Measurements from ENCODE around the gene ABI3BP. TPM values are rescaled to one million over a fixed set of nuclear protein-coding genes. Genes with fewer than 3 reads are reported as not detected.

Gene ABI3BP
- total and polyA plus RNA-seq, 2 donors (not counting 1 experiment from before 2014, with no cell fraction given) = 4.8 to 62.9 TPM

DNA sequence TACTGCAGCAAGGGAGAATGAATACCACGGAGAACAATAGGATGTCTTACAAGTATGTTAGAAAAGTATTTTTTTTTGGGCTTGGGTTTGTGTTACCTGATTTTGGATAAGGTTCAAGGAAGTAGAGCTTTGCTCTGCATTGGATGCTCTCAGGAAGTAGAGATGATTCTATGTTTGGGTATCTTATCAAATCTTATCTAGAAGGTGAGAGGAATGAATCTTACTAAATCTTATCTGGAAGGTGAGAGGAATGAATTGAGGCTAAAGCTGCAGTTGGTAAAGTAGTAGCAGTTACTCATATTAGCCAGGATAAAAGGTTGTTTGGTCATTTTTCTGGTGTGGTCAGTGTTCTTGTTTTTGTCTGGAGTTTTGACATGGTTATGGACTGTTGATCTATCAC lies 266.5 kb downstream of the ABI3BP start:
- Histone ChIP-seq H3K4me2 (ENCODE audit: extremely low read depth, insufficient read depth, low read length) (no peak overlapping the region), H4K20me1 (ENCODE audit: control insufficient read depth, extremely low read depth, insufficient read depth, low read length) (peaks cover 1% of the 10 kb centered on the region), H3K79me2 (ENCODE audit: control insufficient read depth, insufficient read depth, low read length) (peaks cover 21% of the 10 kb centered on the region), H3K27ac (ENCODE audit: insufficient read depth, low read length) (no peak overlapping the region), H3K4me1 (ENCODE audit: control insufficient read depth, extremely low read depth, insufficient read depth, low read length) (no peaks in the 10 kb centered on the region), H3K4me3 (replicated peaks in 1 of 4; ENCODE audit: control extremely low read depth in 1 of 4, insufficient read depth in 1 of 4, low read depth in 3 of 4, low read length in 4 of 4) (no peak overlapping the region), H3K9ac (ENCODE audit: insufficient read depth, low read length) (no peak overlapping the region), H3K9me3 (ENCODE audit: control insufficient read depth, insufficient read depth, low read depth, low read length) (no peaks in the 10 kb centered on the region), H3K27me3 (ENCODE audit: control insufficient read depth, insufficient read depth, low read length) (no peaks in the 10 kb centered on the region), H2AFZ (ENCODE audit: low read length) (no peak overlapping the region), H3K36me3 (ENCODE audit: control insufficient read depth, insufficient read depth, low read length) (peaks cover 4% of the 10 kb centered on the region)
- no peak for DNase-seq (ENCODE audit: low read depth in 2 of 2)
- TF ChIP-seq EZH2 (IDR thresholded peaks at IDR 0.05; ENCODE audit: low read length, missing control alignments) = no peak
- no peak for TF ChIP-seq CTCF (conservative IDR thresholded peaks at IDR 0.05 in 1 of 2, IDR thresholded peaks at IDR 0.05 in 1 of 2; ENCODE audit: low read depth in 1 of 2, low read length in 2 of 2)

DNA sequence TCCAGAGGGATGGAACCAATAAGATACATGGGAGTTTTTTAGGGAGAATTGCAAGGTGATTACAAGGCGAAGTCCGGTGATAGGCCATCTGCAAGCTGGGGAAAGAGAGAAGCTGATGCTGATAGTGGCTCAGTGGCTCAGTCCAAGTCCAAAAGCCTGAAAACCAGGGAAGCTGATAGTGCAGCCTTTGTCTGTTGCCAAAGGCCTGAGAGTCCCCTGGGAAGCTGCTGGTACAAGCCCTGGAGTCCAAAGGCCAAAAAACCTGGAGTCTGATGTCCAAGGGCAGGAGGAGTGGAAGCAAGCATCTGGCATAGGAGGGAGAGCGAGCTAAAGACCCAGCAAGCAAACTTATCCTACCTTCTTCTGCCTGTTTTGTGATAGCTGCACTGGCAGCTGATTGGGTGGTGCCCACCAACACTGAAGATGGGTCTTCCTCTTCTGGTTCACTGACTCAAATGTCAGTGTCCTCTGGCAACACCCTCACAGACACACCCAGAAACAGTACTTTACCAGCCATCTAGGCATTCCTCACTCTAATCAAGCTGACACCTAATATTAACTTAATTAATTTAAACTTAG lies 267.2 kb downstream of the ABI3BP start:
- Histone ChIP-seq H4K20me1 (ENCODE audit: control insufficient read depth, extremely low read depth, insufficient read depth, low read length) (peaks cover 1% of the 10 kb centered on the region), H3K79me2 (ENCODE audit: control insufficient read depth, insufficient read depth, low read length) (peaks cover 21% of the 10 kb centered on the region), H3K4me2 (ENCODE audit: extremely low read depth, insufficient read depth, low read length) (no peak overlapping the region), H3K36me3 (ENCODE audit: control insufficient read depth, insufficient read depth, low read length) (peaks cover 4% of the 10 kb centered on the region), H2AFZ (ENCODE audit: low read length) (no peak overlapping the region), H3K4me3 (replicated peaks in 1 of 4; ENCODE audit: control extremely low read depth in 1 of 4, insufficient read depth in 1 of 4, low read depth in 3 of 4, low read length in 4 of 4) (no peak overlapping the region), H3K9me3 (ENCODE audit: control insufficient read depth, insufficient read depth, low read depth, low read length) (no peaks in the 10 kb centered on the region), H3K4me1 (ENCODE audit: control insufficient read depth, extremely low read depth, insufficient read depth, low read length) (no peaks in the 10 kb centered on the region), H3K9ac (ENCODE audit: insufficient read depth, low read length) (no peak overlapping the region), H3K27ac (ENCODE audit: insufficient read depth, low read length) (no peak overlapping the region), H3K27me3 (ENCODE audit: control insufficient read depth, insufficient read depth, low read length) (no peaks in the 10 kb centered on the region)
- no peak for DNase-seq (ENCODE audit: low read depth in 2 of 2)
- no peak for TF ChIP-seq CTCF (conservative IDR thresholded peaks at IDR 0.05 in 1 of 2, IDR thresholded peaks at IDR 0.05 in 1 of 2; ENCODE audit: low read depth in 1 of 2, low read length in 2 of 2)
- no peak for TF ChIP-seq EZH2 (IDR thresholded peaks at IDR 0.05; ENCODE audit: low read length, missing control alignments)

- TF ChIP-seq CTCF (conservative IDR thresholded peaks at IDR 0.05 in 1 of 2, IDR thresholded peaks at IDR 0.05 in 1 of 2; ENCODE audit: low read depth in 1 of 2, low read length in 2 of 2) = no peak
- no peak overlapping the region for H3K4me2 ChIP-seq (ENCODE audit: extremely low read depth, insufficient read depth, low read length)
- H4K20me1 ChIP-seq (ENCODE audit: control insufficient read depth, extremely low read depth, insufficient read depth, low read length) = peaks cover 8% of the 10 kb centered on the region
- H3K9ac ChIP-seq (ENCODE audit: insufficient read depth, low read length) = no peak overlapping the region
- peaks cover 46% of the 10 kb centered on the region for H3K79me2 ChIP-seq (ENCODE audit: control insufficient read depth, insufficient read depth, low read length)
- no peaks in the 10 kb centered on the region for H3K27me3 ChIP-seq (ENCODE audit: control insufficient read depth, insufficient read depth, low read length)
- H3K27ac ChIP-seq (ENCODE audit: insufficient read depth, low read length) = no peak overlapping the region
- DNase-seq (ENCODE audit: low read depth in 2 of 2) = no peak
- no peak overlapping the region for H2AFZ ChIP-seq (ENCODE audit: low read length)
- H3K4me1 ChIP-seq (ENCODE audit: control insufficient read depth, extremely low read depth, insufficient read depth, low read length) = peaks cover 2% of the 10 kb centered on the region
- no peaks in the 10 kb centered on the region for H3K9me3 ChIP-seq (ENCODE audit: control insufficient read depth, insufficient read depth, low read depth, low read length)
- H3K36me3 ChIP-seq (ENCODE audit: control insufficient read depth, insufficient read depth, low read length) = peaks cover 4% of the 10 kb centered on the region
- no peak overlapping the region for H3K4me3 ChIP-seq (replicated peaks in 1 of 4; ENCODE audit: control extremely low read depth in 1 of 4, insufficient read depth in 1 of 4, low read depth in 3 of 4, low read length in 4 of 4)
These were observed 272.8 kb downstream of the ABI3BP start for GRCh38 chr3:100720426-100720825.

All from fibroblast of lung (primary cell).